RWPE1 (cell line): Measurements from ENCODE around the gene FAM13A.

Source experiments
- CTCF ChIA-PET: fragments of 350-600 bp; sonication (Branson Sonifier 250); formaldehyde crosslinking; extraction: SDS; loops from one replicate; lab custom pipeline; 2021; lab: Yijun Ruan, JAX
- POLR2A ChIA-PET: fragments of 400-600 bp; formaldehyde crosslinking; extraction: SDS; loops from one replicate; lab custom pipeline; 2020; ENCODE audit warnings: antibody characterized with exemption; ENCODE audit not compliant: low non-redundant PET; lab: Yijun Ruan, JAX
- DNase-seq: peaks from one replicate; pipeline ENCODE4 v3.0.0; 2012; ENCODE audit warnings: low spot score
- H3K27ac ChIP-seq: fragments of 450-650 bp; 2 replicates; pipeline ENCODE4 v1.5.1; 2017
- TF ChIP-seq, protein P1 (sequence below): fragments of 450-650 bp; conservative IDR thresholded peaks from 2 replicates; pipeline ENCODE4 v1.5.1; 2017; ENCODE audit warnings: low read depth, mild to moderate bottlenecking

FAM13A gene

DNA sequence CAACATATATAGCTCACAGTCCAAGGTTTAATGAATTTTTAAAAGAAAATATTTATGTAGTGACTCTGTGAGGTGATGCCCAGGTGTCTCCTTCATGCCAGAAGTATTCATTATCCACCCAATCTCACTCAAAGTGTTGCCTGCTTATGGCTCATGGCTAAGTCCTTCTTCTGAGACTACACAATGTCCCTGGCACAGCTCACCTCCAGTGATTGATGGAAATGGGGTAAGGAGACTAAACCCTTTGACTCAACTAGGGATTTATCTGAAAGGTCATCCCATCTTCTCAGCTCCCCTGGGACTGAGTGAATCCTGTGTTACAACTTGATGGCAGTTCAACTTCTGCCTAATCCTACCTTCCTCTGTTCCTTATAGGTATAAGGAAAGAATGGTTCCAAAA lies 74.2 kb downstream of the FAM13A start:
- H3K27ac ChIP-seq = no peak overlapping the region
- no peak for DNase-seq
- ChIA-PET CTCF (no interaction called here), POLR2A (no interaction called here)
- TF ChIP-seq, protein P1, sequence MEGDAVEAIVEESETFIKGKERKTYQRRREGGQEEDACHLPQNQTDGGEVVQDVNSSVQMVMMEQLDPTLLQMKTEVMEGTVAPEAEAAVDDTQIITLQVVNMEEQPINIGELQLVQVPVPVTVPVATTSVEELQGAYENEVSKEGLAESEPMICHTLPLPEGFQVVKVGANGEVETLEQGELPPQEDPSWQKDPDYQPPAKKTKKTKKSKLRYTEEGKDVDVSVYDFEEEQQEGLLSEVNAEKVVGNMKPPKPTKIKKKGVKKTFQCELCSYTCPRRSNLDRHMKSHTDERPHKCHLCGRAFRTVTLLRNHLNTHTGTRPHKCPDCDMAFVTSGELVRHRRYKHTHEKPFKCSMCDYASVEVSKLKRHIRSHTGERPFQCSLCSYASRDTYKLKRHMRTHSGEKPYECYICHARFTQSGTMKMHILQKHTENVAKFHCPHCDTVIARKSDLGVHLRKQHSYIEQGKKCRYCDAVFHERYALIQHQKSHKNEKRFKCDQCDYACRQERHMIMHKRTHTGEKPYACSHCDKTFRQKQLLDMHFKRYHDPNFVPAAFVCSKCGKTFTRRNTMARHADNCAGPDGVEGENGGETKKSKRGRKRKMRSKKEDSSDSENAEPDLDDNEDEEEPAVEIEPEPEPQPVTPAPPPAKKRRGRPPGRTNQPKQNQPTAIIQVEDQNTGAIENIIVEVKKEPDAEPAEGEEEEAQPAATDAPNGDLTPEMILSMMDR = no peak

DNA sequence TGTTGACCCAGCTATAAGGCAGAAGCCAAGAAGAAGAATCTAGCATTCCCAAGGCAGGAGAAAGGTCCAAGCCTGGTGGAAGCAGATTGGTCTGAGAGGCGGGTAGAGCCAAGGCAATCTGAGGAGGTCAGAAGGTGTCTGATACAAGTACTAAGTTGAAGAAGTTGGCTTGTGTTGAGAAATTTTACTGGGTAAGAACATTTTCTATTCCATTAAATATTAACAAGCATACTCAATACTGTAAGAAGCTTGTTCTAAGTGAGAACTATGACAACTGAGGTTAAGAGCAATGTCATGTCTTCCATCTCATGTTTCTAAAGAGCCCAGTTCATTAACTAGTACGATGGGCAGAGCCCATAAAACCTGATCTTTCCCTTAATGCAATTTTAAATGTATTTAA lies 75.0 kb downstream of the FAM13A start:
- POLR2A ChIA-PET = no interaction called here
- TF ChIP-seq, protein P1 = no peak
- no peak for DNase-seq
- CTCF ChIA-PET = no interaction called here
- H3K27ac ChIP-seq = no peak overlapping the region

DNA sequence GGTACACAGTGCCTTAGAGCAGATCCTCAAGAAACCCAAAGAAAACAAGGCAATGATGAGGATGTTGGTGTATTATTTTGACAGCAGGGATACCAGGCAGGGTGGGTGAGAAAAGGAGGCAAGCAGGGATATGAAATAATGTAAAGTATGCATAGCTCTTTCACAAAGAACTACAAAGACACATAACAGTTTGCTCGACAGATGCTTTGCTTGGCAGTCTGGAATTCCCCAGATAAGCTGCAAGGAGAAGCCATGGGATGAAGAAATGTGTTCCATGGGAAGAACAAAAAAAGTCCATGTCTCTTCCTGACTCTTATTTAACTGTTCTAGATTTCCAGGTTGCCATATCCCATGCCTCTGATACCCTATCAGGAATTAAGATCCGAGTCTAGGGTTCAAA lies 75.4 kb downstream of the FAM13A start:
- TF ChIP-seq, protein P1 = no peak
- DNase-seq = no peak
- H3K27ac ChIP-seq = no peak overlapping the region
- POLR2A ChIA-PET = no interaction called here
- CTCF ChIA-PET = no interaction called here

DNA sequence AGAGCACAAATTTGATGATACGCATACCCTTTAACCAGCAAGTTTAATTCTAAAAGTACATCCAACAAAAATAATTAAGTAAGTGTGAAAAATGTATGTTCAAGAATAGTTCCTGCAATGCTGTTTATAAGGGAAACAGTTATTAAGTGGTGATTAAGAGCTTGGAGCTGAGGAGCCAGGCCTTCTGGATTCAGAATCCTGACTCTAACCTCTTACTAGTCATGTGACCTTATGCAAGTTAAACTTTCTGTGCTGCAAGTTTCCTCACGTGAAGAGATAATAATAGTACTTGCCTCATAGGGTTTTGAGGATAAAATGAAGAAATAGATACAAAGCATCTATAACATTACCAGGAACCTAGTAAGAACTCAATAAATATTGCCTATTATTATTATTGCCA lies 77.7 kb downstream of the FAM13A start:
- no peak for DNase-seq
- no peak overlapping the region for H3K27ac ChIP-seq
- ChIA-PET CTCF (interaction anchor here (0.6 kb wide), 1 partner anchor 160 kb away, joined by 3 read pairs; no protein-coding TSS in a partner anchor), POLR2A (no interaction called here)
- TF ChIP-seq, protein P1 = no peak

DNA sequence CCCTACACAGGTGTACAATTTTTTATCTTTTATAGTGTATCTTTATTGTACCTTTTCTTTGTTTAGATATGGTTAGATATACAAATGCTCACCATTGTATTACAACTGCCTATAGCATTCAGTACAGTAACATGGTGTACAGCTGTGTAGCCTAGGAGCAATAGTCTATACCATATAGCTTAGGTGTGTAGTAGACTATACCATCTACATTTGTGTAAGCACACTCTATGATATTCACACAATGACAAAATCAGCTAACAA lies 80.3 kb downstream of the FAM13A start:
- ChIA-PET CTCF (no interaction called here), POLR2A (no interaction called here)
- TF ChIP-seq, protein P1 = no peak
- no peak for DNase-seq
- H3K27ac ChIP-seq = no peak overlapping the region

DNA sequence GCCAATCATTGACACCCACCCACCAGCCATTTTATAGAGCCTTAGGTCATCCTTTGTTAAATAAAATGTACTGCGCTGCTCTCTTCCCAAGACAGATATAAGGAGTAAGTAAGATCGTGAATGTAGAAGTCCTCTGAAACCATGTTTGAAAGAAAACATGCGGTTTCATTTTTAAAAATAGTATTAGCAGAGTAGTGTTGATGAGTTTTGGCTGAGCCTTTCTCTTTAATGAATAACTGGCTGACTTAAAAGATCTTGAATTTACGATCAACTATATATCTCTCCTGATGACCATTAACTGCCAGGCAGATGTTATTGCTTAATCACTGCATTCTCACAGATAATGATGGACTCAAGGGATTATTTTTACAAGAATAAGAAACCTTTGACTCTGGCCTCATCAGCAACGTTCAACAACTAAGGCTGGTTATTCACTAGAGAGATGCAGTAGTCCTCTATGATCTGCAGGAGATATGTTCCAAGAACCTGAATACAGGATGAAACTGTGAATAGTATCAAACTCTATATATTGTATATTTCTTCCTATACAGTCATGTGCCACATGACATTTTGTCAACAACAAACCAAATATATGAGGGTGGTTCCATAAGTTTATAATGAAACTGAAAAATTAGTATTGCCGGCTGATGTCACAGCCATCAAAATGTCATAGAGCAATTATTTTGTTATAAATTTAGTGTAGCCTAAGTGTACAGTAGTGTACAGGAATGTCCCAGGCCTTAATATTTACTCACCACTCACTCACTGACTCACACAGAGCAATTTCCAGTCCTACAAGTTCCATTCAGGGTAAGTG lies 80.8 kb downstream of the FAM13A start:
- TF ChIP-seq, protein P1 = no peak
- H3K27ac ChIP-seq = no peak overlapping the region
- DNase-seq = no peak
- ChIA-PET POLR2A (no interaction called here), CTCF (no interaction called here)
